Activated T-cell treated with anti-CD3 and anti-CD28 coated beads, Interleukin-2, amount 50 U/mL, for 24 hours (primary cell): ENCODE data around the gene NETO2.
"Not testable (repeated sequence)": the region's sequence is repeated elsewhere in the genome, so short reads cannot be mapped to it uniquely, and the experiment has no call there.

Experiments used
- DNase-seq: peaks from one replicate; pipeline ENCODE4 v3.0.0-alpha.2; 2020
- H3K27ac Mint-ChIP-seq: 2 replicates; pipeline ENCODE4 v1.8.0; 2020; ENCODE audit warnings: mild to moderate bottlenecking, mixed read lengths
- H3K27me3 Mint-ChIP-seq: 2 replicates; pipeline ENCODE4 v1.8.0; 2020; ENCODE audit warnings: mixed read lengths
- H3K36me3 Mint-ChIP-seq: 2 replicates; pipeline ENCODE4 v1.8.0; 2020; ENCODE audit warnings: low read depth, mixed read lengths
- H3K4me1 Mint-ChIP-seq: 2 replicates; pipeline ENCODE4 v1.8.0; 2020; ENCODE audit warnings: low read depth, mixed read lengths
- H3K4me3 Mint-ChIP-seq: 2 replicates; pipeline ENCODE4 v1.8.0; 2020; ENCODE audit warnings: mild to moderate bottlenecking, moderate library complexity, mixed read lengths
- H3K9me3 Mint-ChIP-seq: 2 replicates; pipeline ENCODE4 v1.8.0; 2020; ENCODE audit warnings: mixed read lengths

Gene NETO2, protein sequence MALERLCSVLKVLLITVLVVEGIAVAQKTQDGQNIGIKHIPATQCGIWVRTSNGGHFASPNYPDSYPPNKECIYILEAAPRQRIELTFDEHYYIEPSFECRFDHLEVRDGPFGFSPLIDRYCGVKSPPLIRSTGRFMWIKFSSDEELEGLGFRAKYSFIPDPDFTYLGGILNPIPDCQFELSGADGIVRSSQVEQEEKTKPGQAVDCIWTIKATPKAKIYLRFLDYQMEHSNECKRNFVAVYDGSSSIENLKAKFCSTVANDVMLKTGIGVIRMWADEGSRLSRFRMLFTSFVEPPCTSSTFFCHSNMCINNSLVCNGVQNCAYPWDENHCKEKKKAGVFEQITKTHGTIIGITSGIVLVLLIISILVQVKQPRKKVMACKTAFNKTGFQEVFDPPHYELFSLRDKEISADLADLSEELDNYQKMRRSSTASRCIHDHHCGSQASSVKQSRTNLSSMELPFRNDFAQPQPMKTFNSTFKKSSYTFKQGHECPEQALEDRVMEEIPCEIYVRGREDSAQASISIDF

DNA sequence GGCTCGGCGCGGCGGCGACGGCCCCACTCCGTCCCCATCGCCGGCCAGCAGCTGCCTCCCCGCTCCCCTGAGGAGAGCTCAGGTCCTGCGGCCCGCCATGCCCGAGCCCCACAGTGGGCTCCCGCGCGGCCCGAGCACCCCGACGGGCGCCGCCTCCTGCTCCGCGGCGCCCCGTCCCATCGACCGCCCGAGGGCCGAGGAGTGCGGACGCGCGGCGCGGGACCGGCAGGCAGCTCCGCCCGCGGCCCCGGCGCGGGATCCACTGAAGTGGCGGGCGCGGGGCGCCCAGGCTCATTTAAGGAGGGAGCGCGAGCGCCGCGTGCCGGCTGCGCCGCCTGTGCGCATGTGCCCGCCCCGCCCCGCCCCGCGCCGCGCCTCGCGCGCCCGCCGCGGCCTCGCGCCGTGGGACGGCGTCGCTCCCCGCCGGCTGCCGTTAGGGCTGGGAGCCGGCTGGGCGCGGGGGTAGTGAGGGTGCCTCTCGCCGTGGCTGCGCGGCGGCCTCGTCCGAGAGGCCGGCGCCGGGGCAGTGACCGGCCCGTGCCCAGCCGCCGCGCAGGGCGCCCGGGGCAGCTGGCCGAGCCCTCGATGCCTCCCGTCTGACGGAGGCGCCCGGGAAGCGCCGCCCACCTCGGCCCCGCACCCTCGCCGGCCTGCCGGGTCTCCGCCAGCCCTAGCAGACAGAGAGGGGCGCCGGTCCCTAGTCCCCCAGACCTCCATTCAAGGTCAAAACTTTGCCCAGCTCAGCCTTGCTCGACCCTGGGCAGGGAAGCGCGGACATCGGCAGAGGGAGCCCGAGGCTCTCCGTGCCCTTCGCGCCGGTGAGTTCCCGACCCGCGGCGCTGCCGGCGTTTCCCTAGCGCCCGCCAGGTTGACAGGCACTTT lies at the start of gene NETO2:
Gene NETO2 (minus strand): TSS at position 269 of the 882 bp plus-strand sequence. CDS start 333 bp downstream, outside the sequence.
- H3K27me3 Mint-ChIP-seq, result peaks cover 41% of the 10 kb centered on the region
- peak; percentile 82 for DNase-seq
- H3K36me3 Mint-ChIP-seq, result peaks cover 3% of the 10 kb centered on the region
- H3K4me1 Mint-ChIP-seq, result peaks cover 31% of the 10 kb centered on the region
- H3K4me3 Mint-ChIP-seq, result peak within 1 kb of the TSS; percentile 77
- H3K9me3 Mint-ChIP-seq, result no peaks in the 10 kb centered on the region
- peak within 1 kb of the TSS; percentile 73 for H3K27ac Mint-ChIP-seq

DNA sequence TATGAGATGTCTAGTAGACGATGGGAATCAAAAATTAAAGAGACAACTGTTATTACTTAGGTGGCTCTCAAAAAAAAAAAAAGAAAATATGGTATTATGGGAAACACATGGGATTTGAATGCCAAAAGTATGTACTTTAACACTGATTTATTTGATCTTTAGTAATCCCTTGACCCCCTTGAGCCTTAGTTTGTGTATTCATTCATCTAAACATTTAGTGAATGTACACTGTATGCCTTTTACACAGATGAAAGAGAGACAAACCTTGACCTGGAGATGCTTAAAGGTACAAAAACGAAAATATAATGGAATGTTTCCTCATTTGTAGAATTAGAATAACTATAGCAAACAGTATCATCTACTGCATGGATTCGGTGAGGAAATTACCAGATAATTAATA lies 38.6 kb upstream of the NETO2 start:
- no peak for DNase-seq
- Mint-ChIP-seq H3K27me3 (no peaks in the 10 kb centered on the region), H3K9me3 (no peaks in the 10 kb centered on the region), H3K4me1 (no peaks in the 10 kb centered on the region), H3K4me3 (no peak overlapping the region), H3K36me3 (peaks cover 22% of the 10 kb centered on the region), H3K27ac (no peak overlapping the region)

DNA sequence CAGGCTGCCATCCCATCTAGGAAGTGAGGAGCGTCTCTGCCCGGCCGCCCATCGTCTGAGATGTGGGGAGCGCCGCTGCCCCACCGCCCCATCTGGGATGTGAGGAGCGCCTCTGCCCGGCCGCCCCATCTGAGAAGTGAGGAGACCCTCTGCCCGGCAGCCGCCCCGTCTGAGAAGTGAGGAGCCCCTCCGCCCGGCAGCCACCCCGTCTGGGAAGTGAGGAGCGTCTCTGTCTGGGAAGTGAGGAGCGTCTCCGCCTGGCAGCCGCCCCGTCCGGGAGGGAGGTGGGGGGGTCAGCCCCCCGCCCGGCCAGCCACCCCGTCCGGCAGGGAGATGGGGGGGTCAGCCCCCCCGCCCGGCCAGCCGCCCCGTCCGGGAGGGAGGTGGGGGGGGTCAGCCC lies 37.3 kb upstream of the NETO2 start:
- H3K27me3 Mint-ChIP-seq, DNase-seq, H3K9me3 Mint-ChIP-seq, H3K4me3 Mint-ChIP-seq, H3K27ac Mint-ChIP-seq, H3K4me1 Mint-ChIP-seq: not testable (repeated sequence)
- peaks cover 22% of the 10 kb centered on the region for H3K36me3 Mint-ChIP-seq

DNA sequence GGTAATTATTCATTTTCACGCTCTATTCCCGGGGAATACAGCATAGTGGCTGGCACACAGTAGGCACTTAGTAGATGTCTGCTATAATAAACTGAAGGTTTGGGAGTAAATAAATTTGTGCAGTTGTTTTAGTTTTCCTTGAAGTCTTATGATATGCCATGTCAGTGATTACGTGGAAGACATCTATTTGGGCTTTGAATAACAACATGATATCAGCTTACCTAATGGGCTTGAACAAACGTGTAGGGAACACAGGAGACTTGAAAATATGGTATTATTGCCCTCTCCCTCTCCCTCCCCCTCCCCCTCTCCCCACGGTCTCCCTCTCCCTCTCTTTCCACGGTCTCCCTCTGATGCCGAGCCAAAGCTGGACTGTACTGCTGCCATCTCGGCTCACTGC lies 36.3 kb upstream of the NETO2 start:
- H3K4me3 Mint-ChIP-seq, result no peak overlapping the region

DNA sequence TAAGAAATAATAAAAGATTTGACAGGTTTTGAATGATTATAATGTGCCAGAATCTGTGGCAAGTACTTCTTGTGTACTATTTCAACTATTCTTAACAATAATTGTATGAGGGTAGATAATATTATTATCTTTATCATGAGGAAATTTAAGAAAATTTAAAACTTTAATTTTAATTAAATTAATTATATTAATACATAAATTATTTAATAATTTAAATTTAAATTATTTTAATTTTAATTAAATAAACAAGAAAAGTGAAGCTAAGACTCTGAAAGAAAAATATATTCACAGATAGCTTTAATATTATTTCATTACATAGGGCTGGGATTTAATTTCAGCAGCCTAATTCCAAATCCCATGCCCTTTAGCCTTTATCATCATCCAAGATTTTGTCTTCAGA lies 31.4 kb upstream of the NETO2 start:
- Mint-ChIP-seq H3K4me1 (no peaks in the 10 kb centered on the region), H3K4me3 (no peak overlapping the region), H3K27me3 (no peaks in the 10 kb centered on the region), H3K27ac (no peak overlapping the region), H3K9me3 (no peaks in the 10 kb centered on the region), H3K36me3 (peaks cover 10% of the 10 kb centered on the region)
- no peak for DNase-seq

More for the DNA sequence above, 36.3 kb upstream of the NETO2 start:
- H3K27me3 Mint-ChIP-seq, result no peaks in the 10 kb centered on the region
- no peak overlapping the region for H3K27ac Mint-ChIP-seq
- no peak for DNase-seq
- H3K36me3 Mint-ChIP-seq, result peaks cover 24% of the 10 kb centered on the region
- no peaks in the 10 kb centered on the region for H3K4me1 Mint-ChIP-seq
- H3K9me3 Mint-ChIP-seq, result no peaks in the 10 kb centered on the region

DNA sequence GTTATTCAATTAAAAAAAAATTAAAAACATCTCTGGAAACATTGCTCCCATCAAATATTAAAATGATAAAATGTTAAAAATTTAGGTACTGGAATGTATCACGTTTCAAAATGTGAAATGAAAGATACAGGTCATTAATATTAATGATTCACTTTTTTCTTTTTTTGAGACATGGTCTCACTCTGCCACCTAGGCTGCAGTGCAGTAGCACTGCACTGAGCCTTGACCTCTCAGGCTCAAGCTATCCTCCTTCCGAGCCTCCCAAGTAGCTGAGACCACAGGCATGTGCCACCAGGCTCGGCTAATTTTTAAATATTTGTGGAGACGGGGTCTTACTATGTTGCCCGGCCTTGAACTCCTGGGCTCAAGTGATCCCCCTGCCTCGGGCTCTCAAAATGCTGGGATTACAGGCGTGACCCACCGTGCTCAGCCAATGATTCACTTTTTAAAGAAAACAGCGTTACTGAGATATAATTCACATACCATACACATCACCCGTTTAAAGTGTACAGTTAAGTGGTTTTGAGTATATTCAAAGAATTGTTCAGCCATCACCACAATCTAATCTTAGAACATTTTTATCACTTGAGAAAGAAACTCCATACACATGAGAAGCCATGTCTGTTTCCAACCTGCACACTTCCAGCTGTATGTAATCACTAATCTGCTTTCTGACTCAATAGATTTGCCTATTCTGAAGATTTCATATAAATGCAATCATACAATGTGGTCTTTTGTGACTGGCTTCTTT lies 19.1 kb upstream of the NETO2 start:
- H3K27ac Mint-ChIP-seq, result no peak overlapping the region
- H3K4me1 Mint-ChIP-seq, result no peaks in the 10 kb centered on the region
- H3K36me3 Mint-ChIP-seq, result peaks cover 27% of the 10 kb centered on the region
- no peak for DNase-seq
- no peaks in the 10 kb centered on the region for H3K27me3 Mint-ChIP-seq
- H3K4me3 Mint-ChIP-seq, result no peak overlapping the region
- no peaks in the 10 kb centered on the region for H3K9me3 Mint-ChIP-seq

DNA sequence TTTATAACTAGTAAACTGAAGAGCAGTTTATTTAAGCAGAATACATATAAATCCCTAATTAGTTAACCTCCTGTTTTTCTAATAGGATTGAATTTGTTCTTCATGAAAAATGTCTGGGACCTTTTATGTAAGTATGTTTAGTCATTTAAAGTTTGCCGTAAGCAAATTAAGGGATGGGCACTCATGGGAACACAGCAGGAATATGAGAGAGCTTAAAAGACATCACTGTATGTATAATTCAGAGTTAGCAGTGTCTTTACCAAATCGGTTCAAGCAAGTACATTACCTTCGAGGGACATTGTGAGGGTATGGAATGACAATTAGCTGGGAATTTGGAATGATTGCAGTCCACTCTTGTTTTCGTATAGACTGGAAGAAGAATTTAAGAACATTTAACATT lies 17.7 kb upstream of the NETO2 start:
- H3K4me3 Mint-ChIP-seq, result no peak overlapping the region
- no peaks in the 10 kb centered on the region for H3K4me1 Mint-ChIP-seq
- H3K9me3 Mint-ChIP-seq, result no peaks in the 10 kb centered on the region
- H3K27me3 Mint-ChIP-seq, result no peaks in the 10 kb centered on the region
- H3K27ac Mint-ChIP-seq, result no peak overlapping the region
- no peak for DNase-seq
- peaks cover 39% of the 10 kb centered on the region for H3K36me3 Mint-ChIP-seq

DNA sequence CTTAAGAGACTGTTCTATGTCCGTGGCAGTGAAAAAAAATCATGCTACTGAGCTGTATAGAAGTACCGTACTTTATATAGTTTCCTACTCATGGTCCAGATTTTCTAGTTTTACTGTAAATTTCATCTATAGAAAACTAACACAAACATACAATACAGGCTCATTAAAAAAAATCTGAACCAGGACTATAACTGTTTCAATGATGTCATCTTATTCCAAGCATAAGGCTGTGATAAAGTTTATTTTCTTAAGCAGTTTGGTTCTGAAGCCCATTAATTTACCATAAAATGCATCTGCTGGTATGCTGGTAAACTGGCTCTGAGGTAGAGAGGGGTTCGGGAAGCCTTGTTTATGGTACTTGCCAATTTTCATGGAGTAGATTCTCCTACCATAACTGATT lies 16.7 kb upstream of the NETO2 start:
- DNase-seq, result no peak
- no peaks in the 10 kb centered on the region for H3K27me3 Mint-ChIP-seq
- no peaks in the 10 kb centered on the region for H3K4me1 Mint-ChIP-seq
- no peak overlapping the region for H3K27ac Mint-ChIP-seq
- no peak overlapping the region for H3K4me3 Mint-ChIP-seq
- peaks cover 45% of the 10 kb centered on the region for H3K36me3 Mint-ChIP-seq
- no peaks in the 10 kb centered on the region for H3K9me3 Mint-ChIP-seq

DNA sequence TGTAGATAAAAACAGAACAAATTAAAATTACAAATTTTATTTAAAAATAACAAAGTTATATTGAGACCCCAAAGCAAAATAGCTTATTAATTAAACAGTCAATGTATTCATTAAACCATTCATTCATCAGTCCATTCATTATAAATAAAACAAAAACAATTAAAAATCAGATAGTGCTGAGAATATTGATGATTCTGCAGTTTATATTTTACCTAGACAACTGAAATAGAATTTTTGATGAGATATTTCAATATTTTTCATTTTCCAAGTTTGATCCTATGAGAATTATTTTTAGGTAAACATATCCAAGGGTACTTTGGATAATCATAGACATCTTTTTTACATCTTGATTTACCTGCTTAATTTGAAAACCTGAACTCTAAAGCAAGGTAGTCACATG lies 15.2 kb upstream of the NETO2 start:
- no peak overlapping the region for H3K4me3 Mint-ChIP-seq
- no peak for DNase-seq

DNA sequence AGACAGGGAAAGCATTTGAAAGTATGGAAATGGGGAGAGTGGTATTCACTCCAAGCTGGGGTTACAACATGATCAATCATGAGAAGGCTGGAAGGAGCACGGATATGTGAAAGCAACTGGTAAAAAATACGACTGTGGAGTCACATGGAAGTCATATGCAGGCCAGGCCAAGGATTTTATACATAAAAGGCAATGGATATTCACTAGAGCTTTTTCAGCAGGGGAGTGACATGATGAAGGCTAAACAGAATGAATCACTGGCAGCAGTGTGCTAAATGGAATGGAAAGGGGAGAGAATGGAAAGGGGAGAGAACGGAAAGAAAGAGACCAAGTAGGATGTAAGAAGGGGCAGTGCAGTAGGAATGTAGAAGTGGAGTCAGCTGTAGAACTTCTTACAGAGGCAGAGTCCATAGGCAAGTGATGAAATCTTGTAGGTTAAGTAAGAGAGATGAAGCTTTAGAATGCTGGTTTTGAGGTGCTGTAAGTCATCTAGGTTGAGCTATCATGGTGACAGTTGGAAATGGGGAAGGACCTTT lies 13.0 kb upstream of the NETO2 start:
- H3K36me3 Mint-ChIP-seq, result peaks cover 70% of the 10 kb centered on the region
- H3K4me3 Mint-ChIP-seq, result no peak overlapping the region
- peaks cover 14% of the 10 kb centered on the region for H3K9me3 Mint-ChIP-seq
- H3K27me3 Mint-ChIP-seq, result no peaks in the 10 kb centered on the region
- H3K4me1 Mint-ChIP-seq, result no peaks in the 10 kb centered on the region
- DNase-seq, result no peak
- H3K27ac Mint-ChIP-seq, result no peak overlapping the region

More for the DNA sequence above, 15.2 kb upstream of the NETO2 start:
- peaks cover 53% of the 10 kb centered on the region for H3K36me3 Mint-ChIP-seq
- no peaks in the 10 kb centered on the region for H3K4me1 Mint-ChIP-seq
- no peaks in the 10 kb centered on the region for H3K9me3 Mint-ChIP-seq
- H3K27ac Mint-ChIP-seq, result no peak overlapping the region
- no peaks in the 10 kb centered on the region for H3K27me3 Mint-ChIP-seq

DNA sequence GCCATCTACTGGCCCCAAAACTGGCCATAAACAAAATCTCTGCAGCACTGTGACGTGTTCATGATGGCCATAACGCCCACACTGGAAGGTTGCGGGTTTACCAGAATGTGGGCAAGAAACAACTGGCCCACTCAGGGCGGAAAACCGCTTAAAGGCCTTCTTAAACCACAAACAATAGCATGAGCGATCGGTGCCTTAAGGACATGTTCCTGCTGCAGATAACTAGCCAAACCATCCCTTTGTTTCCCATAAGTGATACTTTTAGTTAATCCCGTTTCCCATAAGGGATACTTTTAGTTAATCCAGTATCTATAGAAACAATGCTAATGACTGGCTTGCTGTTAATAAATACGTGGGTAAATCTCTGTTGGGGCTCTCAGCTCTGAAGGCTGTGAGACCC lies 8.8 kb upstream of the NETO2 start:
- not testable (repeated sequence) for H3K27ac Mint-ChIP-seq, H3K4me1 Mint-ChIP-seq, H3K27me3 Mint-ChIP-seq, H3K4me3 Mint-ChIP-seq, DNase-seq
- Mint-ChIP-seq H3K9me3 (peaks cover 16% of the 10 kb centered on the region), H3K36me3 (peaks cover 55% of the 10 kb centered on the region)

DNA sequence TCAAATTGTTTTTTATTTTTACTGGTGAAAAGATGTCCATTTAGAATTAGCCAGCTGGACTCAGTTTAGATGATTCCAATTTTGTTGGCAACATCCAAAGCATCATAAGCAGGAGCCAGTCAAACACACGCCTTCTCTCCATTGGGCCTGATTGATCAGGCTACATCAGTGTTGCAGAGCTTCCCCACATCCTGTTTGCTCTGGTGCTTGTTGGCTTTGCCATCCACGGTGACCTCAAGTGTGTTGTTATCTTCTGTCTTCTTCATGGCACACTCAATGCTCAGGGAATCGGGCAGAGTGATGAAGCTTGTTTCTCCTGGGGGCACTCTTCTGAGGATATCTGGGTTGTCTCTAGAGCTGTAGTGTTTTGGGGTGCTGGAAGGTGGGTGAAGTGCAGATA lies 6.3 kb upstream of the NETO2 start:
- Mint-ChIP-seq H3K27ac (no peak overlapping the region), H3K4me1 (no peaks in the 10 kb centered on the region), H3K27me3 (peaks cover 13% of the 10 kb centered on the region), H3K36me3 (peaks cover 36% of the 10 kb centered on the region), H3K9me3 (peaks cover 16% of the 10 kb centered on the region), H3K4me3 (no peak overlapping the region)
- no peak for DNase-seq

DNA sequence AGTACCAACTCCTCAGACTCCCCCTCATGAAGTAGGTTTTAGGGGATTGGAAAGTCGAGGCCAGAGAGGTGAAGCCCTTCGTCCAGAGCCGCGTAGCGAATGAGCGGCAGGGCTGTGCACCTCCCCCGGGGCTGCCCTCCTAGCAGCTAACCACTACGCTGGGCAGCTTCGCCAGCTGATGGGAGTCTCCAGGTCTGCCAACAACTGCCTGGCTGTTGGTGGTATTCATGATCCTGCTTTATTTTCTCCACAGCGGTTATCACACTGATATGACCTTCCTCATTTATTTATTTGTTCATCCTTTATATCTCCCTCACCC lies 773 bp upstream of the NETO2 start:
- peaks cover 27% of the 10 kb centered on the region for H3K4me1 Mint-ChIP-seq
- no peak for DNase-seq
- peaks cover 3% of the 10 kb centered on the region for H3K36me3 Mint-ChIP-seq
- no peaks in the 10 kb centered on the region for H3K9me3 Mint-ChIP-seq
- H3K4me3 Mint-ChIP-seq, result peak overlapping the region; percentile 62
- H3K27ac Mint-ChIP-seq, result peak overlapping the region; percentile 73
- peaks cover 41% of the 10 kb centered on the region for H3K27me3 Mint-ChIP-seq
